Stimulated activated naive CD4-positive, alpha-beta T cell treated with Interleukin-2 at 50 U/mL for 16 hours (primary cell): ENCODE data around the gene PLXNA2.

Experiments
- DNase-seq: peaks from one replicate; lab custom pipeline; 2025; lab: John Stamatoyannopoulos, UW

Gene PLXNA2

DNA sequence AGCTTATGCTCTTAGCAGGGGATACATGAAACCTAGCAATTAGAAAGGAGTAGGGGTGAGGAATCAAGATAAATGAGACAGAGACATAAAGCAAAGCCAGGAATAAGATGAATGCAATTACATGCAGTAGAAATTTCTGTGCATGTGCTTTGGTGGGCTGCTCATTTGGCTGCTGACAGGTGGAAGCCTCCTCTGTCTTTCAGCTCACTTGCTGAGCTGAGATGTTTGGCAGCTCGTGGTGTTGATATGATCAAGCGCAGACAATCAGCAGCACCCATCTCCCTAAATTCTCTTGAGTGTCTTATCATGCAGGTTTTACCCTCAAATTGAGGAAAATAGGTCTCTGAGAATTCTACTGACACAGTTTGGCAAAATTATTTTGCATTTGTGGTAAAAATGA lies 224.9 kb downstream of the PLXNA2 start:
- no peak for DNase-seq

DNA sequence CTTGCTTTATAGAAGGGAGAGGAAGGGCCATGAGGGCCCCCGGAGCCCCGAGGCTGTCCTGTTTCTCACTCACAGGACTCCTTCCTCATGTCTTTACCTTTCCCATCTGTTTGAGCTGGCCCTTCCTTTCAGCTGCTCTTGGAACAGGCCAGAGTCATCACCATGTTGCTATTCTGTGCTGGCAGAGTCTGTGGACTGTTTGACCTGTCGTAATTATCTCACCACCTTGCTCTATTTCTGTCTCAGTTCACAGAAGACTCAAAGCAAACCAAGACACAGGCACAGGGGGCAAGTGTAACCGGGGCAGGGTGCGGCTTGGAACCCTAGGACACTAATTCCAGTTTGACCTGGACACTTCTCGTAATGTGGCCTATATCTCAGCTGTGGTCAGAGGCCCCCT lies 228.9 kb downstream of the PLXNA2 start:
- no peak for DNase-seq

DNA sequence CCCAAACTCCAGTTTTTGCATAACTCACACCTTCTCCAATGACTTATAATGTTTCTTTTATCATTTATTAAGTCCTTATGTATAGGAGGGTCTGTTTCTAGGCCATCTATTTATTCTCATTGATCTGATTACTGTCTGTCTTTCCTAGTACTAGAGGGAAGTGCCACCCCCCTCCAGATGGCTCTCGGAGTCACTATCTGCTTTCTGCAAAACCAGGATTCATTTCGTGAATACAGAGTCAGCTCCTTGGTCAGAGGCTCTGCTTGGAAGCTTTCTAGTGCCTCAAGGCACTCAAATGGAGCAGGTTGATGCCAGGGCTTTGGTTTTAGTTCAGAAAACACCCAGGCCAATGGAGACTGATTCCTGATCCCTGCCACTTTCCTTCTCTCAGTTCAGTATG lies 231.0 kb downstream of the PLXNA2 start:
- no peak for DNase-seq

- no peak for DNase-seq
Measured at GRCh38 chr1:208012721-208013120, 231.5 kb downstream of the PLXNA2 start.

DNA sequence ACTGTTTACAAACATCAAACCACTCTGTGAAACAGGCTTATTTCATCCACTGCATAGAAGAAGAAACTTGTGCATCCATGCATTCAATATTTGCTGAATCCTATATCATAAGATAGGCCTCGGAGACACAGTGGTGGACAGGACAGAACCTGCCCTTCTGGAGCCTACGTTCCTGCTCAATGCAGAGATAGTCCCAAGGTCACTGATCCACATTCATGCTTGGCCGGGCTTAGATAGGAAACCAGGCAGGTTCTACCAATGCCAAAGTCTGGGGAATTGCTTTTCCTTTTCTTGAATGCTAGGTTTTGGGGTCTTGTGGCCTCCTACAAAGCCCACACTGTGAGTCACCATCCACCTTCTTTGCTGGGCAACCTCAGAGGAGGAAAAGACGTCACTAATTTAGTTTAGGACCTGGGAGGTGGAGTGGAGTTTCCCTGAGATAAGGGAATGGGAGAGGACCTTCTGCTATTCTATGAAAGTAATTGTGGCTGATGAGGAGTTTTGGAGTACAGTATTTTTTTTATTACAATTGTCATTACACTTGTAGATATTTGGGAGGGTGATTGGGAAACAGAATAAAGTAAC lies 233.6 kb downstream of the PLXNA2 start:
- DNase-seq, result no peak

DNA sequence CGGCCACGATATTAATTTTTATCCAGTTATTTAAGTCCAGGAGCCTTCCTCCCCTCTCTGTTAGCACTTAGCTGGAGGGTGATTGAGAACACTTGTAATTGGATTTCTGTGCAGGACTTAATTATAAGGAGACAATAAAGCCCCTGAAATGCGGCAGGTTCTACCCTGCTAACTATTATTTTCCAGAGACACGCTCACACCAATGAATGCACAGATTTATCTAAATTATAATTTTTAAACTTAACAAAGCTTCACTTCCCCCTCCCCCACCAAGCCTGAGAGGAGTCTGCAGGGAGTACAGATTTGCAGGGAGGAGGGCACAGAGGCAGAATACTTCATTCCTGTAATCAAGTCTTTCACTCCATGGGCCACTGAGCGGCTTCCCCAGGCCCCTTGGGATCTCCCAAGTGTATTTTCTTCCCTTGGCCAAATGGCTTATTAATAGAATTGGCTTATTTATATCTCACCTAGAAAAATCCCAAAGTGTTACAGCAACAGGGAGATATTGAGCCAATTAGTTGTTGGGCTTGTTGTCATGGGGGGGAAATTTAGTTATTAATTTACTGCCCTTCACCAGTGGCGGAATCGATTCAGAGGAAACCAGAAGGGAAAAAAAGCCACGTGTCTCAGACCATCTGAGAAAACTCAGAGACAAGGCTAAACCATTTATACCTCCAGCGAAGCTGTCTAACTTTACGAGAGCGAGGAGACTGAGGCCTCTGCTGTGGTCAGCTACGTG lies 234.3 kb downstream of the PLXNA2 start:
- no peak for DNase-seq

DNA sequence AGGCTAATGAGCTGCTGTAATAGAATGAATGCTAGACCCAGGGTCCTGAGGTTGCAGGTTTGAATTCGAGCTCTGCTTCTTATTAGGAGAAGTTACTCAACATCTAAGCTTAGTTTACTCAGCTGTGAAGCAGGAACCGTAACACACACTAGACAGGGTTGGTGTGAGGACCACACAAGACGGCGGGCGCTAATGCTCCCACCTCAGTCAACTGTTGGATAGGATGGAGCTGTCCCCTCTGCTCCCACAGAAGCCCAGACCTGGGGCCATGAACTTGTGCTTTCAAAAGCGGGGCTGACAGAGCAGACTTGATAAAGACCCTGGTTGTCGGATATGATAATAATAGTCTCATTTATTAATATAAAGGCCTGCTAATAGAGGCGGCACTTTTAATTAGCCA lies 234.9 kb downstream of the PLXNA2 start:
- DNase-seq, result no peak

GRCh38 chr1:208008534-208008933 lies 235.7 kb downstream of the PLXNA2 start:
- no peak for DNase-seq

- DNase-seq, result no peak
Measured at GRCh38 chr1:208007938-208008342, 236.2 kb downstream of the PLXNA2 start.

GRCh38 chr1:208007319-208007937 lies 236.8 kb downstream of the PLXNA2 start:
- DNase-seq, result no peak

DNA sequence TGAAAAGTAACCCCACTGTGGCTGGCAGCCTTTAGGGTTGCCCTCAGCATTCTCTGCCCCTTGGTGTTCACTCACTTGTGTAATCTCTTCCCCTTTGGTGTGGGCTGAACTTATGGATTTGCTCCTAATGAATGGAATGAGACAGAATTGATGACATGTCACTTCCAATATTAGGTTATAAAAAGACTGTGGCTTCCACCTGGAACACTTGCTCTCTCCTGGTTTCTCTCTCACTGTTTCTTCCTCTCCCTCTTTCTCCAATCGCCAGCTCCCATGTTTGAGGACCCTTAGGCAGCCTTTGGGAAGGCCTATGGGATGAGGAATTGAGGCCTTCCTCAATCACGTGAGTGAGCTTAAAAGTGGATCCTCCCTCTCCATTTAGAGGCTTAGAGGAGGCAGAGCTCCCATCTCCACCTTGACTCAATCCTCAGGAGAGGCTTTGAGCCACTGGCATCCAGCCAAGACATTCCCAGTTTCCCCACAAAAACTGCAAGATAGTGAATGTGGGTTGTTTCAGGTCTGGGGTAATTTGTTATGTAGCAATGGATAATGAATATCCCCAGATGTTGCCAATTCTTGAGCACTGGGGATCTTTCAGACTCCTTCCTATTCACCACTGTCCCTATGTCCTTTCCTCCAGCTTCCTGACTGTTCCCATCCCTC lies 237.8 kb downstream of the PLXNA2 start:
- no peak for DNase-seq

DNA sequence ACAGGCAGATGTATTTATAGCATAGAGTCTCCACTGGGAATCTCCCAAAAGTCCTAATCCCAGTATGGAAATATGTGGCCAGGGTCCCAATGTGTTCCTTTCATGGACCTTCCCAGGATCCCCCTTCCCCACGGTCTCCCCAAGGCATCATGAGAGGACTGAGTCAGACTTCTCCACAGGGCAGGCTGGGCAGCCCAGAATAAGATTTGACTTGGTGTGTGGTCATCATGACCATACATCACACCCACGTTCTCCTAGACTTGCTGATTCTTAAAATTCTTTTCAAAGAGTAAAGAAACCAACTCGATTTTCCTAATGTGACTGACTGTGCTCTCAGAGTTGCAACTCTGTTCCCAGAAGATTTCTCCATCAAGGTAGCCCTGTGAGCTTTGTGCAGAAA lies 239.3 kb downstream of the PLXNA2 start:
- DNase-seq, result no peak

GRCh38 chr1:208003241-208003640 lies 240.9 kb downstream of the PLXNA2 start:
- DNase-seq, result no peak

GRCh38 chr1:208002672-208003071 lies 241.5 kb downstream of the PLXNA2 start:
- DNase-seq, result no peak

- DNase-seq, result no peak
Measured at GRCh38 chr1:208002078-208002477, 242.1 kb downstream of the PLXNA2 start.

DNA sequence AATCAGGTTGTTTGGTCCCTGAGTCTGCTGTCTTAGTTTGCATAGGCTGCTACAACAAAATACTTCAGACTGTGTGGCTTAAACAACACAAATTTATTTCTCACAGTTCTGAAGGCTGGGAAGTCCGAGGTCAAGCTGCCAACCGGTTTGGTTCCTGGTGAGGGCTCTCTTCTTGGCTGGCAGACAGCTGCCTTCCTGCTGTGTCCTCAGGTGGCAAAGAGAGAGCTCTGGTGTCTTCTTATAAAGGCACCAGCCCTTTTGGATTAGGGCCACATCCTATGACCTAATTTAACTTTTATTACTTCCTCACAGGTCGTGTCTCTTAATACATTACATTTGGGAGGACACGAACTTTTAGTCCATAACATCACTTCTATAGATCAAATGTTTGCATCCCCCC lies 243.7 kb downstream of the PLXNA2 start:
- no peak for DNase-seq

- no peak for DNase-seq
Measured at GRCh38 chr1:207999972-208000371, 244.2 kb downstream of the PLXNA2 start.

- DNase-seq, result no peak
Measured at GRCh38 chr1:207999274-207999915, 244.8 kb downstream of the PLXNA2 start.

- no peak for DNase-seq
Measured at GRCh38 chr1:207998691-207999090, 245.5 kb downstream of the PLXNA2 start.

- DNase-seq, result peak; percentile 17
Measured at GRCh38 chr1:207997486-207998268, 246.5 kb downstream of the PLXNA2 start.

DNA sequence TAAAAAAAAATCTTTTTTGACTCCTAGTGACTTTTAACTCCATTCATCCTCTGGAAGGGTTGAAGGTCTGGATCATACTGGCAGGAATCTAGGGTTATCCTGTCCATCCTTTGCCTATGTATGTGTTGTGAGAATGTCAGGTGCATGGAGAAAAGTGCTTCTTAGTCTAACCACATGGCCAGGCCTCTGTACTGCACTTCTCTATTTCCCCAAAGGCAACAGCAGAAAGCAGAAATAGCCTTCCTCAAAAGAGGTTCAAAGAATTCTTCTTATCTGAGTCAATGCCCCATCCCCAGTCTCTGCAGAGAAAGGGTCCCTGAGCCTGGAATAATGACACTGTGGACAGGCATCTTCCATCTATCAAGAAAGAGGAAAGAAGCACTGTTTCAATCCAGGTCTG lies 247.5 kb downstream of the PLXNA2 start:
- DNase-seq, result no peak

GRCh38 chr1:207995576-207995975 lies 248.6 kb downstream of the PLXNA2 start:
- no peak for DNase-seq
